Activated T-cell treated with anti-CD3 and anti-CD28 coated beads, Interleukin-2, amount 50 U/mL, for 72 hours (primary cell): ENCODE results near the gene TRABD2B. TPM values are rescaled to one million over a fixed set of nuclear protein-coding genes. Genes with fewer than 3 reads are reported as not detected.

Experiments used
- ATAC-seq, 2 donors: fragments of 150-1000 bp; cut with Tn5 transposase; replicated peaks in 1 of 2; 2 replicates each; pipeline ENCODE4 v1.10.0; 2021; ENCODE audit warnings: moderate library complexity in 2 of 2, mild to moderate bottlenecking in 1 of 2
- DNase-seq, 2 donors: peaks; one replicate each; pipeline ENCODE4 v3.0.0; 2021 to 2022; ENCODE audit warnings: mixed read lengths in 1 of 2
- H3K27ac Mint-ChIP-seq: one replicate; pipeline ENCODE4 v1.8.0; 2022; ENCODE audit warnings: mild to moderate bottlenecking, moderate library complexity, mixed read lengths
- H3K27me3 Mint-ChIP-seq: one replicate; pipeline ENCODE4 v1.8.0; 2022; ENCODE audit warnings: low read depth, mixed read lengths
- H3K36me3 Mint-ChIP-seq, 2 donors: one replicate each; pipeline ENCODE4 v1.8.0; 2022; ENCODE audit warnings: mixed read lengths in 2 of 2, mild to moderate bottlenecking in 1 of 2; ENCODE audit not compliant: insufficient read depth in 2 of 2
- H3K4me1 Mint-ChIP-seq: one replicate; pipeline ENCODE4 v1.8.0; 2022; ENCODE audit warnings: low read depth, mixed read lengths
- H3K4me3 Mint-ChIP-seq, 2 donors: one replicate each; pipeline ENCODE4 v1.8.0; 2022; ENCODE audit warnings: mild to moderate bottlenecking in 2 of 2, mixed read lengths in 2 of 2, moderate library complexity in 2 of 2
- H3K9me3 Mint-ChIP-seq, 2 donors: one replicate each; pipeline ENCODE4 v1.8.0; 2022; ENCODE audit warnings: mixed read lengths in 2 of 2
- total RNA-seq, 2 donors: library from RNA; stranded (reverse); gene quantifications; one replicate each; pipeline ENCODE4 v1.2.3, GENCODE V29; 2022

TRABD2B gene
- total RNA-seq, 2 donors from 2014 or later = not detected

GRCh38 chr1:47821760-47822159, 175.4 kb downstream of the TRABD2B start:
- DNase-seq (no peak), ATAC-seq (no peak)
- Mint-ChIP-seq H3K4me3 (no peak overlapping the region), H3K9me3 (no peaks in the 10 kb centered on the region), H3K27ac (no peak overlapping the region), H3K4me1 (no peaks in the 10 kb centered on the region), H3K36me3 (no peaks in the 10 kb centered on the region), H3K27me3 (no peaks in the 10 kb centered on the region)

DNA sequence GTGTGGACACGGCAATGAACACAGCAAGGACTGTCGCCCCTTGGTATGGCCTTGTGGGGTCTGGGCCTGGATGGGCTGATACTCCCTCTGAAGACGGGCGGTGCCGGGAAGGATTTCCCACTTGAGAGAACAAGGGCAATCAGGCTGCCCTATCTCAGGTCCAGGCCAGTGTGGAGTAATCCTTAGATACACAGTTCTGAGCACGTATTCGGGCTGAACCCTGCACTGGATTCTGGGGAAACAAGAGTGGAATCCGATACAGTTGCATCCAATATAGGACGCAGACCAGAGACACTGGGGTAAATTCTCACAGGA, 177.7 kb downstream of the TRABD2B start:
- no peaks in the 10 kb centered on the region for H3K27me3 Mint-ChIP-seq
- no peak overlapping the region for H3K4me3 Mint-ChIP-seq
- no peak for DNase-seq
- no peaks in the 10 kb centered on the region for H3K9me3 Mint-ChIP-seq
- H3K36me3 Mint-ChIP-seq = no peaks in the 10 kb centered on the region
- H3K4me1 Mint-ChIP-seq = no peaks in the 10 kb centered on the region
- no peak overlapping the region for H3K27ac Mint-ChIP-seq
- ATAC-seq = no peak

GRCh38 chr1:47818682-47819573, 178.3 kb downstream of the TRABD2B start:
- H3K27ac Mint-ChIP-seq = no peak overlapping the region
- H3K4me1 Mint-ChIP-seq = no peaks in the 10 kb centered on the region
- no peaks in the 10 kb centered on the region for H3K9me3 Mint-ChIP-seq
- ATAC-seq = no peak
- no peak overlapping the region for H3K4me3 Mint-ChIP-seq
- H3K27me3 Mint-ChIP-seq = no peaks in the 10 kb centered on the region
- DNase-seq = no peak
- no peaks in the 10 kb centered on the region for H3K36me3 Mint-ChIP-seq

- Mint-ChIP-seq H3K27ac (no peak overlapping the region), H3K27me3 (no peaks in the 10 kb centered on the region), H3K9me3 (no peaks in the 10 kb centered on the region), H3K4me3 (no peak overlapping the region), H3K4me1 (no peaks in the 10 kb centered on the region), H3K36me3 (no peaks in the 10 kb centered on the region)
- ATAC-seq (no peak), DNase-seq (no peak)
These were observed 179.3 kb downstream of the TRABD2B start for GRCh38 chr1:47817861-47818260.

DNA sequence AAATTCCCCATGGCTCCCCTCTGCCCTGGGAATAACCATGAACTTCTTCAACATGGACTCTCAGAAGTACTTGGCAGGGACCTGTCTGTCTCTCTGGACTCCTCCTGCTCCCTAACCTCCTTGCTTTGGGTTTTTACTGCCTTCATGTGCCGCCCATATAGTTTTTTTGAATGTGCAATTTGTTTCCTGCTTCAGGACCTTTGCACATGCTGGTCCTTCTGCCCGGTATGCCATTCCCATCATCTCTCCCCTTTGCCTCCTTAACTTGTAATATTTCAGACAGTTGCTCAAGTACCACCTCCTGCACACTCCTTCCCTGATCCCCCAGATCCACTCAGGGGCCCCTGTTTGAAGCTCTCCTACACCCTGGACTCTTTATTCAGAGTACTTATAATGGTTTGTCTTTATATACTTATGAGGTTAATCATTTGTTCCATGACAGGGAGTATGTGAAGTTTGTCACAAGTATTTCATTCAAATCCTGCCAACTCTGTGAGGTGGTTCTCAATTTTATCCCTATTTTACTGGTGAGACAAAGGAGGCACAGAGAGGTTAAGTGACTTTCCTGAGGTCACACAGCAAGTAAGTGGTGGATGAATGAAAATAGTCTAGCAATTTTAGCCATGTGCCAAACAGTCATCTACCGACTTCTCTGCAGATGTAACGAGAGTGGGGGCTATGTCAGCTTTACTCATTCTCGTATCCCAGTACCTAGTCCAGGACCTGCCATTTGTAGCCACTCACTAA, 180.7 kb downstream of the TRABD2B start:
- no peaks in the 10 kb centered on the region for H3K9me3 Mint-ChIP-seq
- no peaks in the 10 kb centered on the region for H3K36me3 Mint-ChIP-seq
- ATAC-seq = no peak
- H3K27ac Mint-ChIP-seq = no peak overlapping the region
- no peak for DNase-seq
- H3K27me3 Mint-ChIP-seq = no peaks in the 10 kb centered on the region
- H3K4me1 Mint-ChIP-seq = no peaks in the 10 kb centered on the region
- no peak overlapping the region for H3K4me3 Mint-ChIP-seq

DNA sequence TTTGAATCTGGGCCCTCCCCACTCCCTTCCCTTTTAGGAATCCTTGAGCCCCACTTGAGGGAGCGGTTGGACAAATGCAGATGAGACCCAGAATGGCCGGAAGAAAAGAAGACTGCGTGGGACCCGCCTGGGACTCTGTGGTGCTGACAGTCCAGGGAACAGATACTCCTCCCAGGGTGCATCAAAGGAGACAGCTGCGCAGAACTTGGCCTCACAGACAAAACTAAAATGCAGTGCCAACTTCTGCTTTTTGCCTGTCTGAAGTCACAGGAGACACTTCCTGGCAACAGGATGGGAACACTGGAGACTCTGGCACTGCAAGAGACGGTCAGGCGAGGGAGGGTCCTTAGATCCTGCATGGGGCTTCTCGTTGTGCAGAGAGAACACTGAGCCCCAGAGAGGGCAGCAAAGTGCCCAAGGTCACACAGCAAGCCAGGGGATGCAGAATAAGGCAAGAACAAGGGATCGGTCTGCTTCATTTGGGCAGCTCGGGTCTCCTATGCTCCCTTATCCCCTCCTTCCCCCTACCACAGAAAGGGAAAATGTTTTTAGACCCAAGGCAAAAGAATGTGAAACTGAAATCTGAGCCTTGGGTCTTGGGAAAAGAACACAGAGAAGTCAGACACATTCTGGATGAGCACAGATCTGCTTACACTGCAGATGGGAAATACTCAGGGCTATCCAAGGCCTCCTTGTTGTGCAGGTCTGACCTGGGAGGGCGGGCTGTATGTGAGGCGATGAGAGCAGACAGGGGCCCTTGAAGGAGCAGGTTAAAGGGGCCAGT, 182.4 kb downstream of the TRABD2B start:
- no peak overlapping the region for H3K27ac Mint-ChIP-seq
- H3K4me1 Mint-ChIP-seq = no peaks in the 10 kb centered on the region
- no peaks in the 10 kb centered on the region for H3K36me3 Mint-ChIP-seq
- no peak overlapping the region for H3K4me3 Mint-ChIP-seq
- no peak for DNase-seq
- no peaks in the 10 kb centered on the region for H3K27me3 Mint-ChIP-seq
- no peak for ATAC-seq
- no peaks in the 10 kb centered on the region for H3K9me3 Mint-ChIP-seq

GRCh38 chr1:47813970-47814369, 183.2 kb downstream of the TRABD2B start:
- Mint-ChIP-seq H3K27ac (no peak overlapping the region), H3K4me1 (no peaks in the 10 kb centered on the region), H3K36me3 (no peaks in the 10 kb centered on the region), H3K9me3 (no peaks in the 10 kb centered on the region), H3K27me3 (no peaks in the 10 kb centered on the region), H3K4me3 (no peak overlapping the region)
- DNase-seq = no peak
- ATAC-seq = no peak

DNA sequence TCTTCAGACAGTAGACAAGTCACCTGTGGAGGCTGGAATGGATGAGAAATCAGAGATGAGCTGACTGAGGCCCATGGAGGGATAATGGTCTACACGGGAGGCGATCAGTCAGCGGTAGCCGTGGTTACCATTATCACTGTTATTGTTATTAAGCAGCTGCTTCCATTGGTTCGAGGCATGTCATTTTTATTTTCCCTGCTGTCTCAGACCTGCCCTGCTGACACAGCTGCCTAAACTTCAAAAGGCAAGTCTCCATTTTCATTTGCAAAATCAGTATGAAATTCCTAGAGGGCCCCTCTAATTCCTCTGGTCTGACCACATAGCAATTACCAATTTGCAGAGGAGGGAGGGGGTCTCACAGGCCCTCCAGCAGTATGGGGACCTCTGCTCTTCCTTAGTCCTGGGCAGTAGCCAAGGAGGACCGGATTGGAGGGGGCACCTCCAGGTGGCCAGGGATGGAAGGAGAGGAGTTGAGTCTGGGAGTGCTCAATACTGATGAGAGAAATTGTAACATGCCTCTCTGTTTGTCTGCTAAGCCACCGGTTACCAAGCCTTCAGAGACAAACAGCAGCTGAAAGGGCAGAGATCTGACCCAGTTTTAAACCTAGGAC, 184.2 kb downstream of the TRABD2B start:
- ATAC-seq (no peak), DNase-seq (no peak)
- Mint-ChIP-seq H3K27me3 (no peaks in the 10 kb centered on the region), H3K4me1 (no peaks in the 10 kb centered on the region), H3K4me3 (no peak overlapping the region), H3K36me3 (no peaks in the 10 kb centered on the region), H3K9me3 (no peaks in the 10 kb centered on the region), H3K27ac (no peak overlapping the region)

DNA sequence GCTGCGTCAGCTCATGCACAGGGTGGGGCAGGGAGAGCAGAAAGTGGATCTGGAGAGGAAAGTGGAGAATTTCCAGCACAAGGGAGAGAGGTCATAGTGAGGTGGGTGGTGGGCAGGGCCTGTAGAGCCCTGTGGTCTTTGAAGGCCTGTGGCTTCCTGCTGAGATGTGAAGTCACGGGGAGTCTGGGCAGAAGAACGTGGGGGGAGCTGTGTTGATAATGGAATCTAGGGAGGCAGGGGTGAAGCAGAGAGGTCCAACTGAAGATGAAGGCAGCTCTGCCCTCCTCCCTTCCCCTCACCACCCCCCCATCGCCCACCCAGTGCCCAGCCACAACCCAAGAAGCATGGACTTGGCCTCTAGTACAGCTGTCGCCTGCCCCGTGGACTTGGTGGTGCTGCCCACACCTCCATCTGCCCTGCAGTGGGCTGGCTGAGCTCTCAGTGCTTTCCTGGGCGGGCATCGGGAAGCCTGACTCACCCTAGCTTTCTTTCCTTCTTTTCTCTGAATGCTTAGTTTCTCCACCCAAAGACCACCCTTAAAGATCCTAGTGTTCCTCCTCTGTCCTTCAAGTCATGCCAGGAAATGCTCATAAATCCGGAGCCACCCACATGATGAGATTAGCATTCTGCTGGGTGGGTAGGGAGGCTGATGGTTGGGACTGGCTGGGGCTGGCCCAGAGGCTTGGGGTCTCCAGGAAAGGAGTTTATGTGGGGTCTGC, 186.1 kb downstream of the TRABD2B start:
- Mint-ChIP-seq H3K9me3 (no peaks in the 10 kb centered on the region), H3K4me3 (no peak overlapping the region), H3K27ac (no peak overlapping the region), H3K4me1 (no peaks in the 10 kb centered on the region), H3K36me3 (no peaks in the 10 kb centered on the region), H3K27me3 (no peaks in the 10 kb centered on the region)
- ATAC-seq (no peak), DNase-seq (no peak)

- ATAC-seq (no peak), DNase-seq (no peak)
- Mint-ChIP-seq H3K9me3 (no peaks in the 10 kb centered on the region), H3K36me3 (no peaks in the 10 kb centered on the region), H3K27ac (no peak overlapping the region), H3K4me3 (no peak overlapping the region), H3K4me1 (no peaks in the 10 kb centered on the region), H3K27me3 (no peaks in the 10 kb centered on the region)
These were observed 187.7 kb downstream of the TRABD2B start for GRCh38 chr1:47809301-47810084.

GRCh38 chr1:47808612-47809011, 188.6 kb downstream of the TRABD2B start:
- no peak for ATAC-seq
- H3K27ac Mint-ChIP-seq = no peak overlapping the region
- no peaks in the 10 kb centered on the region for H3K9me3 Mint-ChIP-seq
- no peaks in the 10 kb centered on the region for H3K4me1 Mint-ChIP-seq
- H3K27me3 Mint-ChIP-seq = no peaks in the 10 kb centered on the region
- no peaks in the 10 kb centered on the region for H3K36me3 Mint-ChIP-seq
- no peak for DNase-seq
- H3K4me3 Mint-ChIP-seq = no peak overlapping the region

- H3K9me3 Mint-ChIP-seq = no peaks in the 10 kb centered on the region
- DNase-seq = no peak
- no peaks in the 10 kb centered on the region for H3K27me3 Mint-ChIP-seq
- no peak overlapping the region for H3K4me3 Mint-ChIP-seq
- H3K36me3 Mint-ChIP-seq = no peaks in the 10 kb centered on the region
- no peak for ATAC-seq
- H3K4me1 Mint-ChIP-seq = no peaks in the 10 kb centered on the region
- no peak overlapping the region for H3K27ac Mint-ChIP-seq
These were observed 191.2 kb downstream of the TRABD2B start for GRCh38 chr1:47805921-47806361.
